ENCODE measurements around the gene B4GALNT3. TPM values are rescaled to one million over a fixed set of nuclear protein-coding genes. Genes with fewer than 3 reads are reported as not detected.
A peak's percentile ranks its signal among the peaks of the same experiment; 100 is the strongest.

Gene B4GALNT3
- total and polyA plus RNA-seq, 2 of the 13 experiments (the other 11 are each of a cell fraction or from before 2014, with no cell fraction given): 3.2 to 4.4 TPM

DNA sequence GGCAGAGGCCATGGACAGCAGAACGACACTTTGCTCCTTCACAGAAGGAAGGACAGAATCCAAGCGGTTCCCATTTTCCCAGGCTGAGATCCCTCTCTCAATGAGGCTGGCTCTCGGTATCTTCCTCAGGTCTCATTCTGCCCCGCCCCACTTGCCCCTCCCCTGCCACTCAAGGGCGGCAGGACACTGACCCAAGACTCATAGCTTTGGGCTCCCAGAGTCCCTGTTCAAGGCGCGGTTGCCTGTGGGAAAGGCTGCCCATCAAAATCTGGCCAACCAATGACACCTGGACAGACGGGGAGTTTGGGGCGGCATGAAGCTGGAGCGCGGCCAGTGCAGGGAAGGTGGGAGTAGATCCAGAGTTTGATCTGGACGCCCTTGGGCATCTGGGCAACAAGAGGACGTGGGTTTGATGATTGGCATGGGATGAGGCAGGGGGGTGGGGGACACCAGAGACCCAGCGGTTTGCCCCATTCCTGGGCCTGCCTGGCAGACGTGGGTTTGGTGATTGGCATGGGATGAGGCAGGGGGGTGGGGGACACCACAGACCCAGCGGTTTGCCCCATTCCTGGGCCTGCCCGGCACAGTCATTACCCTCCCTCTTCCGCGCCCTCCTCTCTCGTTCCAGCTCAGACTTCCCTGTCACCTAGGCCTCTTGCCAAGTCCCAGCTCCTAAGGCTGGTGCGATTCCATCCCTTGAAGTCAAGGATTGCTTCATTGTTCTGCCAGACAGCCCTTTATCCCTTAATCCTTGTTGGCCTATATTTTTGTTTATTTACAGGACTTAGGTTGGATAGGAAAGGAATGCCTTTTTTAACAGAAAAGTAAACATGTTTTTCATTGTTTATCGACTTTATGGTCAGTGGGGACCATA, 111.4 kb downstream of the B4GALNT3 start (continued):
- no peak for TF ChIP-seq PAX8 (CRISPR knock-in tag; IDR thresholded peaks at IDR 0.05; ENCODE audit: borderline replicate concordance)
- TF ChIP-seq KLF6 (CRISPR knock-in tag; IDR thresholded peaks at IDR 0.05): no peak
- TF ChIP-seq, protein P1, sequence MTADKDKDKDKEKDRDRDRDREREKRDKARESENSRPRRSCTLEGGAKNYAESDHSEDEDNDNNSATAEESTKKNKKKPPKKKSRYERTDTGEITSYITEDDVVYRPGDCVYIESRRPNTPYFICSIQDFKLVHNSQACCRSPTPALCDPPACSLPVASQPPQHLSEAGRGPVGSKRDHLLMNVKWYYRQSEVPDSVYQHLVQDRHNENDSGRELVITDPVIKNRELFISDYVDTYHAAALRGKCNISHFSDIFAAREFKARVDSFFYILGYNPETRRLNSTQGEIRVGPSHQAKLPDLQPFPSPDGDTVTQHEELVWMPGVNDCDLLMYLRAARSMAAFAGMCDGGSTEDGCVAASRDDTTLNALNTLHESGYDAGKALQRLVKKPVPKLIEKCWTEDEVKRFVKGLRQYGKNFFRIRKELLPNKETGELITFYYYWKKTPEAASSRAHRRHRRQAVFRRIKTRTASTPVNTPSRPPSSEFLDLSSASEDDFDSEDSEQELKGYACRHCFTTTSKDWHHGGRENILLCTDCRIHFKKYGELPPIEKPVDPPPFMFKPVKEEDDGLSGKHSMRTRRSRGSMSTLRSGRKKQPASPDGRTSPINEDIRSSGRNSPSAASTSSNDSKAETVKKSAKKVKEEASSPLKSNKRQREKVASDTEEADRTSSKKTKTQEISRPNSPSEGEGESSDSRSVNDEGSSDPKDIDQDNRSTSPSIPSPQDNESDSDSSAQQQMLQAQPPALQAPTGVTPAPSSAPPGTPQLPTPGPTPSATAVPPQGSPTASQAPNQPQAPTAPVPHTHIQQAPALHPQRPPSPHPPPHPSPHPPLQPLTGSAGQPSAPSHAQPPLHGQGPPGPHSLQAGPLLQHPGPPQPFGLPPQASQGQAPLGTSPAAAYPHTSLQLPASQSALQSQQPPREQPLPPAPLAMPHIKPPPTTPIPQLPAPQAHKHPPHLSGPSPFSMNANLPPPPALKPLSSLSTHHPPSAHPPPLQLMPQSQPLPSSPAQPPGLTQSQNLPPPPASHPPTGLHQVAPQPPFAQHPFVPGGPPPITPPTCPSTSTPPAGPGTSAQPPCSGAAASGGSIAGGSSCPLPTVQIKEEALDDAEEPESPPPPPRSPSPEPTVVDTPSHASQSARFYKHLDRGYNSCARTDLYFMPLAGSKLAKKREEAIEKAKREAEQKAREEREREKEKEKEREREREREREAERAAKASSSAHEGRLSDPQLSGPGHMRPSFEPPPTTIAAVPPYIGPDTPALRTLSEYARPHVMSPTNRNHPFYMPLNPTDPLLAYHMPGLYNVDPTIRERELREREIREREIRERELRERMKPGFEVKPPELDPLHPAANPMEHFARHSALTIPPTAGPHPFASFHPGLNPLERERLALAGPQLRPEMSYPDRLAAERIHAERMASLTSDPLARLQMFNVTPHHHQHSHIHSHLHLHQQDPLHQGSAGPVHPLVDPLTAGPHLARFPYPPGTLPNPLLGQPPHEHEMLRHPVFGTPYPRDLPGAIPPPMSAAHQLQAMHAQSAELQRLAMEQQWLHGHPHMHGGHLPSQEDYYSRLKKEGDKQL (CRISPR knock-in tag; IDR thresholded peaks at IDR 0.05; ENCODE audit: low read depth): no peak
- TF ChIP-seq, protein P2, sequence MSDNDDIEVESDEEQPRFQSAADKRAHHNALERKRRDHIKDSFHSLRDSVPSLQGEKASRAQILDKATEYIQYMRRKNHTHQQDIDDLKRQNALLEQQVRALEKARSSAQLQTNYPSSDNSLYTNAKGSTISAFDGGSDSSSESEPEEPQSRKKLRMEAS (IDR thresholded peaks at IDR 0.05): no peak
- no peak for TF ChIP-seq SPEN (CRISPR knock-in tag; IDR thresholded peaks at IDR 0.05; ENCODE audit: low read depth)
- TF ChIP-seq ZNF713 (CRISPR knock-in tag; IDR thresholded peaks at IDR 0.05): no peak
- TF ChIP-seq, protein P3, sequence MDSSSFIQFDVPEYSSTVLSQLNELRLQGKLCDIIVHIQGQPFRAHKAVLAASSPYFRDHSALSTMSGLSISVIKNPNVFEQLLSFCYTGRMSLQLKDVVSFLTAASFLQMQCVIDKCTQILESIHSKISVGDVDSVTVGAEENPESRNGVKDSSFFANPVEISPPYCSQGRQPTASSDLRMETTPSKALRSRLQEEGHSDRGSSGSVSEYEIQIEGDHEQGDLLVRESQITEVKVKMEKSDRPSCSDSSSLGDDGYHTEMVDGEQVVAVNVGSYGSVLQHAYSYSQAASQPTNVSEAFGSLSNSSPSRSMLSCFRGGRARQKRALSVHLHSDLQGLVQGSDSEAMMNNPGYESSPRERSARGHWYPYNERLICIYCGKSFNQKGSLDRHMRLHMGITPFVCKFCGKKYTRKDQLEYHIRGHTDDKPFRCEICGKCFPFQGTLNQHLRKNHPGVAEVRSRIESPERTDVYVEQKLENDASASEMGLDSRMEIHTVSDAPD (CRISPR knock-in tag; IDR thresholded peaks at IDR 0.05): no peak
- no peak for TF ChIP-seq JUNB (CRISPR knock-in tag; IDR thresholded peaks at IDR 0.05; ENCODE audit: borderline replicate concordance)
- TF ChIP-seq, protein P4, sequence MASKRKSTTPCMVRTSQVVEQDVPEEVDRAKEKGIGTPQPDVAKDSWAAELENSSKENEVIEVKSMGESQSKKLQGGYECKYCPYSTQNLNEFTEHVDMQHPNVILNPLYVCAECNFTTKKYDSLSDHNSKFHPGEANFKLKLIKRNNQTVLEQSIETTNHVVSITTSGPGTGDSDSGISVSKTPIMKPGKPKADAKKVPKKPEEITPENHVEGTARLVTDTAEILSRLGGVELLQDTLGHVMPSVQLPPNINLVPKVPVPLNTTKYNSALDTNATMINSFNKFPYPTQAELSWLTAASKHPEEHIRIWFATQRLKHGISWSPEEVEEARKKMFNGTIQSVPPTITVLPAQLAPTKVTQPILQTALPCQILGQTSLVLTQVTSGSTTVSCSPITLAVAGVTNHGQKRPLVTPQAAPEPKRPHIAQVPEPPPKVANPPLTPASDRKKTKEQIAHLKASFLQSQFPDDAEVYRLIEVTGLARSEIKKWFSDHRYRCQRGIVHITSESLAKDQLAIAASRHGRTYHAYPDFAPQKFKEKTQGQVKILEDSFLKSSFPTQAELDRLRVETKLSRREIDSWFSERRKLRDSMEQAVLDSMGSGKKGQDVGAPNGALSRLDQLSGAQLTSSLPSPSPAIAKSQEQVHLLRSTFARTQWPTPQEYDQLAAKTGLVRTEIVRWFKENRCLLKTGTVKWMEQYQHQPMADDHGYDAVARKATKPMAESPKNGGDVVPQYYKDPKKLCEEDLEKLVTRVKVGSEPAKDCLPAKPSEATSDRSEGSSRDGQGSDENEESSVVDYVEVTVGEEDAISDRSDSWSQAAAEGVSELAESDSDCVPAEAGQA (IDR thresholded peaks at IDR 0.05; ENCODE audit: low read depth): no peak
- TF ChIP-seq, protein P4 (CRISPR knock-in tag; IDR thresholded peaks at IDR 0.05; ENCODE audit: borderline replicate concordance): no peak
- TF ChIP-seq NFKB2 (CRISPR knock-in tag; IDR thresholded peaks at IDR 0.05; ENCODE audit: borderline replicate concordance): peak; percentile 46; the same call in 1 of the 2 replicates
